ENCODE data around the gene COQ8B. TPM values are rescaled to one million over a fixed set of nuclear protein-coding genes. Genes with fewer than 3 reads are reported as not detected.

Gene COQ8B
- total and polyA plus RNA-seq, 2 of the 4 experiments (the other 2 are of a cell fraction) = 14.9 to 23.2 TPM

DNA sequence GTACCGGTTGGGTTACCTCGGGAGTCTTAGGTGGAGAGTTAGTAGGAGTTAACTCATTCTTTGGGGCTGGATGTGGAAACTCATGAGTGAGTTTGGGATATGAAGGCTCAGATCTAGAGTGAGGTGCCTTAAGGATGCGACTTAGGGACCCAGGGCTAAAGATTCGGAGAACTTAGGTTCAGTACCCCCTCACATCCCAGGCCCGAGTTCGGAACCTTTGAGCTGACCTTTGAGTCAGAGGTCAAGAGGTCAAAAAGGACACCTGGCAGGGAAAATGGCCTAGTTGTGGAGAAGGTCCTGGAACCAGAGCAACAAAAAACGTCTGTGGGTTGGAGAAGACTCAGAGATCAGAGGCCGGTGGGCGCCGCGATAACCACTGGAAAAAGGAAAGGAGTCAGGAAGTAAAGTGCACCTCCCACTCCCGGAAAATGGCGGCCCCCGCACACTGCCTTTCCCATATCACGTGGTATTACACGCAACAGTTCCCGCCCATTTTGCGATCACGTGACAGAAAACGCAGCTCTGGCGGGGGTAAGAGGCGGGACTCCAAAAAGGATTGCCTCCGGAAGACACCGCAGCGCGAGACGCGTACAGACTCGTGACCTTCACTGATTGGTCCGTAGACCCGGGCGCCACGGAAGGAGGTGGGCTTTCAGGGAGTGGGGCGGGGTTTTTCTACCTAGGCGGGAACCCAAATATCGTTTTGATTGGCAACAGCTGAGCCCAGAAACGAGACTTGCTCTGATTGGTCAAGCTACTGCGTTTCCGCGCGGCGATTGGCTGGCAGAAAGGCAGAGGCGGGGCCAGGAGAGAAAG, 33.6 kb upstream of the COQ8B start, which contains the start of gene ACTMAP (continued):
- peak; percentile 94 for TF ChIP-seq RFX5 (IDR thresholded peaks at IDR 0.05; ENCODE audit: low read depth, low read length)
- no peak for TF ChIP-seq SMC3 (IDR thresholded peaks at IDR 0.05; ENCODE audit: low read depth, low read length)
- TF ChIP-seq CHD1 (IDR thresholded peaks at IDR 0.05; ENCODE audit: low read depth, low read length) = 0 out of 2 replicates have a peak, but pooled peaks have one; percentile 86

DNA sequence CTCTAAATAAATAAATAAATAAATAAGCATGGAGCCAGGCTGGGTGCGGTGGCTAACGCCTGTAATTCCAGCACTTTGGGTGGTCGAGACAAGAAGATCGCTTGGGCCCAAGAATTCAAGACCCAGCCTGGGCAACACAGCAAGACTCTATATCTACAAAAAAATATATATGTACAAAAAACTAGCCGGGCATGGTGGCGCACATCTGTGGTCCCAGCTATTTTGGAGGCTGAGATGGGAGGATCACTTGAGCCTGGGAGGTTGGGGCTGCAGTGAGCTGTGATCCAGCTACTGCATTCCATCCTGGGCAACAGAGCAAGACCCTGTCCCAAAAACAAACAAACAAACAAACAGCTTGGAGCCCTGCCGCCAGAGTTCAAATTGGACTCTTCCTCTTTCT, 30.9 kb upstream of the COQ8B start:
- no peaks in the 10 kb centered on the region for H3K9me3 ChIP-seq (ENCODE audit: control insufficient read depth, insufficient read depth, low read length)
- no peak overlapping the region for H4K91ac ChIP-seq (ENCODE audit: insufficient read depth, low read depth, low read length)
- H3K9me1 ChIP-seq (ENCODE audit: insufficient read depth, low read length) = peaks cover 13% of the 10 kb centered on the region
- no peak overlapping the region for H2BK20ac ChIP-seq (ENCODE audit: low read depth, low read length)
- BruUV-seq (replicated peaks) = no TSS peak
- no peak overlapping the region for H2BK15ac ChIP-seq (ENCODE audit: low read depth, low read length)
- no peak overlapping the region for H4K8ac ChIP-seq (ENCODE audit: low read depth in 2 of 2, low read length in 2 of 2)
- DNase-seq (no peak), ATAC-seq (ENCODE audit: low read depth) (no peak)
- no peak overlapping the region for H4K5ac ChIP-seq (ENCODE audit: low read depth, low read length)
- intact Hi-C loops (cut with micrococcal nuclease) (no loop called here), dilution Hi-C loops (cut with HindIII; ENCODE audit: low sequenced_read_pairs, unreplicated experiment) (no loop called here), in situ Hi-C loops (cut with MboI; ENCODE audit: low sequenced_read_pairs) (no loop called here)
- H3K23ac ChIP-seq (ENCODE audit: low read depth, low read length) = no peak overlapping the region
- H3K27me3 ChIP-seq (ENCODE audit: control insufficient read depth, insufficient read depth, low read length) = no peaks in the 10 kb centered on the region
- no peak overlapping the region for H2AFZ ChIP-seq (replicated peaks; ENCODE audit: low read length, poor library complexity)
- H2BK120ac ChIP-seq (ENCODE audit: low read depth, low read length) = no peak overlapping the region
- H3K36me3 ChIP-seq (ENCODE audit: control insufficient read depth, insufficient read depth, low read length) = no peaks in the 10 kb centered on the region
- no peak overlapping the region for H3K4me3 ChIP-seq (ENCODE audit: insufficient read depth, low read depth, low read length)
- no peak overlapping the region for H2AK5ac ChIP-seq (ENCODE audit: low read depth, low read length)
- no peak overlapping the region for H2BK5ac ChIP-seq (ENCODE audit: low read depth, low read length, poor library complexity, severe bottlenecking)
- no peak overlapping the region for H3K27ac ChIP-seq (ENCODE audit: insufficient read depth, low read length)
- POLR2A ChIA-PET (ENCODE audit: unreplicated experiment) = no interaction called here
- WGBS, 2 experiments (ENCODE audit: extremely low coverage in 2 of 2, insufficient read length in 1 of 2) = no CpG with 5 or more reads among the region's 7 CpGs
- no peak overlapping the region for H3K9ac ChIP-seq (ENCODE audit: low read depth, low read length)
- no peak overlapping the region for H3K18ac ChIP-seq (ENCODE audit: low read depth, low read length)
- CTCF ChIA-PET = no interaction called here
- no peak for TF ChIP-seq RCOR1 (IDR thresholded peaks at IDR 0.05; ENCODE audit: insufficient replicate concordance, low read length)
- TF ChIP-seq MAFK (IDR thresholded peaks at IDR 0.05; ENCODE audit: low read depth, low read length) = no peak
- TF ChIP-seq MXI1 (IDR thresholded peaks at IDR 0.05; ENCODE audit: borderline replicate concordance, low read depth, low read length) = no peak
- TF ChIP-seq, protein P1, sequence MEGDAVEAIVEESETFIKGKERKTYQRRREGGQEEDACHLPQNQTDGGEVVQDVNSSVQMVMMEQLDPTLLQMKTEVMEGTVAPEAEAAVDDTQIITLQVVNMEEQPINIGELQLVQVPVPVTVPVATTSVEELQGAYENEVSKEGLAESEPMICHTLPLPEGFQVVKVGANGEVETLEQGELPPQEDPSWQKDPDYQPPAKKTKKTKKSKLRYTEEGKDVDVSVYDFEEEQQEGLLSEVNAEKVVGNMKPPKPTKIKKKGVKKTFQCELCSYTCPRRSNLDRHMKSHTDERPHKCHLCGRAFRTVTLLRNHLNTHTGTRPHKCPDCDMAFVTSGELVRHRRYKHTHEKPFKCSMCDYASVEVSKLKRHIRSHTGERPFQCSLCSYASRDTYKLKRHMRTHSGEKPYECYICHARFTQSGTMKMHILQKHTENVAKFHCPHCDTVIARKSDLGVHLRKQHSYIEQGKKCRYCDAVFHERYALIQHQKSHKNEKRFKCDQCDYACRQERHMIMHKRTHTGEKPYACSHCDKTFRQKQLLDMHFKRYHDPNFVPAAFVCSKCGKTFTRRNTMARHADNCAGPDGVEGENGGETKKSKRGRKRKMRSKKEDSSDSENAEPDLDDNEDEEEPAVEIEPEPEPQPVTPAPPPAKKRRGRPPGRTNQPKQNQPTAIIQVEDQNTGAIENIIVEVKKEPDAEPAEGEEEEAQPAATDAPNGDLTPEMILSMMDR (conservative IDR thresholded peaks at IDR 0.05; ENCODE audit: low read depth, low read length) = no peak
- no peak for TF ChIP-seq POLR2A (IDR thresholded peaks at IDR 0.05; ENCODE audit: low read depth, low read length)
- no peak for TF ChIP-seq MAZ (IDR thresholded peaks at IDR 0.05; ENCODE audit: borderline replicate concordance, low read depth, low read length)
- H3K4me1 ChIP-seq (ENCODE audit: control insufficient read depth, insufficient read depth, low read length) = peaks cover 17% of the 10 kb centered on the region
- H4K20me1 ChIP-seq (ENCODE audit: insufficient read depth, low read length) = no peaks in the 10 kb centered on the region
- no peak overlapping the region for H3K4me2 ChIP-seq (ENCODE audit: low read depth, low read length)
- no peak overlapping the region for H3K14ac ChIP-seq (replicated peaks; ENCODE audit: low read depth, low read length)
- no peak overlapping the region for H2AK9ac ChIP-seq (replicated peaks; ENCODE audit: low read depth, low read length, poor library complexity)
- no peak overlapping the region for H3K56ac ChIP-seq (ENCODE audit: extremely low read depth, insufficient read depth, low read length)
- H3K79me1 ChIP-seq (ENCODE audit: low read depth in 1 of 2, low read length in 2 of 2) = peaks cover 9 to 28% of the 10 kb centered on the region in 2 experiments
- H3K4ac ChIP-seq (ENCODE audit: low read depth, low read length) = no peak overlapping the region

Data from IMR-90 (cell line).